ENCODE measurements around the gene RNASE9. TPM values are rescaled to one million over a fixed set of nuclear protein-coding genes. Genes with fewer than 3 reads are reported as not detected.

RNASE9 gene
- total and polyA plus RNA-seq, 9 of the 15 experiments (the other 6 are each of a cell fraction or from before 2014, with no cell fraction given), result not detected

DNA sequence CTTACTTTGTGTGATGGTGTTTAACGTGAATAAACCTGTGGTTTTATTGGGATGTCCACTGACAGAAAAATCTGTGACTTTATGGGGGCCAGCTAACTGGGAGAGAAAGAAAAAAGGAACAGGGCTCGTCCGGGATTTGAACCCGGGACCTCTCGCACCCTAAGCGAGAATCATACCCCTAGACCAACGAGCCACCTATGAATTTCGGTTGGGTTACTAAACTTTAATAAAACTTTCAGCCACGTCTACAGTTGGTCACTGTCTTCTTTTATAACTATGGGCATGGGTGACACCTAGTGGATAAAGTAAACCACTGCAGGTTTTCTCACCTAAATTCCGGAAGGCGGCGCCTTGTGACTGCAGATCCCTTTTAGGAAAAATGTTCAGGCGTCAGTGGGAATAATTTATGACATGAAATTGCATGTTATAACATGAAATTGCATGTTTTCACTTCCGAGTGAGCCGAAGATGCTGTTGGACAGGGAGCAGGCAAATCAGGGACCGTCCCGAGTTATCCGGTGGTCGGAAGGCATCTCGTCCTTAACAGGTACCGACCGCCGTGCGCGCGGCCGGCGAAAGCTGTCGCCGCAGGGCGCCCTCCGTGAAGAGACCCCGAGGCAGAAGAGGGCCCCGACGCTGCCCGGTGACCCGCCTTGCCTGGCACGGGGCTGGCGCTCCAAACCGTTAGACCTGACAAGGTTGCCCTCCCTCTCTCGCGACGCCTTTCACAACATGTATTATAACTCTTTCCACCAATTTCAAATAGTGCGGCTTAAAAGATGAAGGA, 48.6 kb upstream of the RNASE9 start (continued):
- TF ChIP-seq E2F8 (IDR thresholded peaks at IDR 0.05; ENCODE audit: low read depth, partially characterized antibody) (peak; percentile 56), SOX6 (IDR thresholded peaks at IDR 0.05) (0 out of 2 replicates have a peak, but pooled peaks have one; percentile 14), TEAD4 (IDR thresholded peaks at IDR 0.05; ENCODE audit: low read length) (peak; percentile 57), TEAD4 (CRISPR knock-in tag; IDR thresholded peaks at IDR 0.05; ENCODE audit: borderline replicate concordance) (no peak), RBBP5 (IDR thresholded peaks at IDR 0.05; ENCODE audit: borderline replicate concordance, insufficient read depth, low read length, poor library complexity, severe bottlenecking) (peak; percentile 99), ZNF764 (CRISPR knock-in tag; IDR thresholded peaks at IDR 0.05; ENCODE audit: low read depth) (no peak), MXI1 (IDR thresholded peaks at IDR 0.05; ENCODE audit: low read depth, low read length) (no peak), ATF7 (IDR thresholded peaks at IDR 0.05) (0 out of 2 replicates have a peak, but pooled peaks have one; percentile 26), ZNF354B (CRISPR knock-in tag; IDR thresholded peaks at IDR 0.05) (no peak), EP300 (IDR thresholded peaks at IDR 0.05; ENCODE audit: low read length) (peak; percentile 35), ZNF785 (CRISPR knock-in tag; IDR thresholded peaks at IDR 0.05) (no peak), CREBBP (IDR thresholded peaks at IDR 0.05; ENCODE audit: low read depth, low read length) (no peak), HDAC1 (IDR thresholded peaks at IDR 0.05) (0 out of 4 replicates have a peak, but pooled peaks of 1 of the 2 experiments have one; percentile 43), ATF1 (CRISPR knock-in tag; IDR thresholded peaks at IDR 0.05) (no peak), ATF1 (tag; IDR thresholded peaks at IDR 0.05) (peak; percentile 43), PHF8 (IDR thresholded peaks at IDR 0.05; ENCODE audit: borderline replicate concordance, low read length) (peak; percentile 26; the same call in 1 of the 2 replicates), MEIS2 (IDR thresholded peaks at IDR 0.05; ENCODE audit: partially characterized antibody) (peak; percentile 97), KDM5B (IDR thresholded peaks at IDR 0.05; ENCODE audit: insufficient replicate concordance, low read depth, low read length) (no peak), ZNF395 (CRISPR knock-in tag; IDR thresholded peaks at IDR 0.05) (no peak), CC2D1A (IDR thresholded peaks at IDR 0.05) (peak; percentile 81), SMAD3 (CRISPR knock-in tag; conservative IDR thresholded peaks at IDR 0.05) (no peak), SMAD1 (IDR thresholded peaks at IDR 0.05; ENCODE audit: low read depth, low read length, partially characterized antibody) (no peak), MAFG (tag; conservative IDR thresholded peaks at IDR 0.05) (no peak), MAZ (CRISPR knock-in tag; conservative IDR thresholded peaks at IDR 0.05 in 1 of 2, IDR thresholded peaks at IDR 0.05 in 1 of 2) (peak in 1 of 2 experiments; percentile 25; a peak in 1 of 4 replicates), CREM (IDR thresholded peaks at IDR 0.05; ENCODE audit: low read depth) (0 out of 2 replicates have a peak, but pooled peaks have one; percentile 29), TBP (optimal IDR thresholded peaks at IDR 0.05; ENCODE audit: low read depth, low read length) (peak; percentile 99), FOXJ2 (tag; IDR thresholded peaks at IDR 0.05) (no peak)
